IPS DF 4.7 (cell line): Measurements from ENCODE around the gene PRB4.
"Not testable (repeated sequence)": the region's sequence is repeated elsewhere in the genome, so short reads cannot be mapped to it uniquely, and the experiment has no call there.

ENCODE experiments used
- DNase-seq: peaks from one replicate; pipeline ENCODE4 v3.0.0-alpha.2; 2013; ENCODE audit warnings: low spot score; ENCODE audit errors: extremely low read depth

Gene PRB4

GRCh38 chr12:11310336-11310735, at the start of gene PRB4:
Gene PRB4, minus strand, starts transcription at chr12:11310436. Its CDS starts 38 bp downstream, at chr12:11310398.
- DNase-seq: no peak

- DNase-seq: not testable (repeated sequence)
These were observed 41.5 kb upstream of the PRB4 start for GRCh38 chr12:11351736-11352135.

- no peak for DNase-seq
These were observed 38.2 kb upstream of the PRB4 start for GRCh38 chr12:11348439-11348838.

- no peak for DNase-seq
These were observed 37.6 kb upstream of the PRB4 start for GRCh38 chr12:11347810-11348209.

- DNase-seq: no peak
These were observed 34.3 kb upstream of the PRB4 start for GRCh38 chr12:11344500-11344899.

- no peak for DNase-seq
These were observed 14.2 kb upstream of the PRB4 start for GRCh38 chr12:11324426-11324825.

GRCh38 chr12:11321980-11322379, 11.7 kb upstream of the PRB4 start:
- DNase-seq: no peak

GRCh38 chr12:11307143-11307542, 3.1 kb downstream of the PRB4 start:
- no peak for DNase-seq

- no peak for DNase-seq
These were observed 36.8 kb downstream of the PRB4 start for GRCh38 chr12:11273449-11273848.

GRCh38 chr12:11269607-11270006, 40.6 kb downstream of the PRB4 start, which contains the start of gene PRB3:
Gene PRB3, minus strand, starts transcription at chr12:11269707. Its CDS starts 38 bp downstream, at chr12:11269669.
- no peak for DNase-seq

- DNase-seq: no peak
These were observed 45.7 kb downstream of the PRB4 start for GRCh38 chr12:11264501-11264900.
